ENCODE measurements around the gene TMEM132A. TPM values are rescaled to one million over a fixed set of nuclear protein-coding genes. Genes with fewer than 3 reads are reported as not detected.
A peak's percentile ranks its signal among the peaks of the same experiment; 100 is the strongest.

Gene TMEM132A
- total RNA-seq, 1 experiment from 2014 or later, result 60.7 TPM

DNA sequence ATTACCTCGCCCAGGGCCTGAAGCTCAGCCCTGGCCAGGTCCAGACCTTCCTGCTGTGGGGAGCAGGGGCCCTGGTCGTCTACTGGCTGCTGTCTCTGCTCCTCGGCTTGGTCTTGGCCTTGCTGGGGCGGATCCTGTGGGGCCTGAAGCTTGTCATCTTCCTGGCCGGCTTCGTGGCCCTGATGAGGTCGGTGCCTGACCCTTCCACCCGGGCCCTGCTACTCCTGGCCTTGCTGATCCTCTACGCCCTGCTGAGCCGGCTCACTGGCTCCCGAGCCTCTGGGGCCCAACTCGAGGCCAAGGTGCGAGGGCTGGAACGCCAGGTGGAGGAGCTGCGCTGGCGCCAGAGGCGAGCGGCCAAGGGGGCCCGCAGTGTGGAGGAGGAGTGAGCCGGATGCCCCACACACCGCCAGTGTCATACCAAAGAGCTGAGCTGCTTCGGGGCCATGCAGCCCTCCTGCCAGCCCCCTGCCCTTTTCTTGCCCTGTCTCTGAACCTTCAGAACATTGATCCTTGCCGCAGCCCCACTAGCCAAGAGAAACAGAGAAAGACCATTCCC lies 2.4 kb upstream of the TMEM132A start:
- Histone ChIP-seq H3K4me1 (replicated peaks) (peaks cover 34% of the 10 kb centered on the region), H3K4me3 (no peak overlapping the region), H3K36me3 (peaks cover 52% of the 10 kb centered on the region), H3K9me3 (replicated peaks) (no peaks in the 10 kb centered on the region), H3K27me3 (replicated peaks) (no peaks in the 10 kb centered on the region), H3K27ac (no peak overlapping the region)
- DNase-seq (ENCODE audit: low read depth in 1 of 2, low spot score in 2 of 2), result peak in 1 of 2 experiments; percentile 44

DNA sequence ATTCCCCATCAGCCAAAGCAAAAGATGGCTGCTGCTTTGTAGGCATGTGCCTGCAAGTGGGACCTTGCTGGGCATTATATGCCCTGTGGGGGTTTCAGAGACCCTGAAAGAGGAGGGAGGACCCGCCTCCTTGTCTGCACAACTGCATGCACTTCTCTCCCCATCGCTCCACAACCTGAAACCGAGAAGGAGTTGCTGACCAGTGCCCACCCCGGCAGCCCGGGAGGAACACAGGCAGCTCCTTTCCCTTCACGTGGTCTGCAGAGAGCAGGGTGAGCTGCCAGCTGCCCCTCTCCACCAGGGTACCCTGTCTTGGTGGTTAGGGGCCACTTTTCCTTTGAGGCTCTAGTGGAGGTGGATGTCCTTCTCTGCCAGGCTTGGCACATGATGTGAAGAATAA lies 1.4 kb upstream of the TMEM132A start:
- Histone ChIP-seq H3K9me3 (replicated peaks) (no peaks in the 10 kb centered on the region), H3K4me3 (no peak overlapping the region), H3K27me3 (replicated peaks) (no peaks in the 10 kb centered on the region), H3K4me1 (replicated peaks) (peaks cover 34% of the 10 kb centered on the region), H3K36me3 (peaks cover 52% of the 10 kb centered on the region), H3K27ac (no peak overlapping the region)
- DNase-seq (ENCODE audit: low read depth in 1 of 2, low spot score in 2 of 2), result peak in 1 of 2 experiments; percentile 38

DNA sequence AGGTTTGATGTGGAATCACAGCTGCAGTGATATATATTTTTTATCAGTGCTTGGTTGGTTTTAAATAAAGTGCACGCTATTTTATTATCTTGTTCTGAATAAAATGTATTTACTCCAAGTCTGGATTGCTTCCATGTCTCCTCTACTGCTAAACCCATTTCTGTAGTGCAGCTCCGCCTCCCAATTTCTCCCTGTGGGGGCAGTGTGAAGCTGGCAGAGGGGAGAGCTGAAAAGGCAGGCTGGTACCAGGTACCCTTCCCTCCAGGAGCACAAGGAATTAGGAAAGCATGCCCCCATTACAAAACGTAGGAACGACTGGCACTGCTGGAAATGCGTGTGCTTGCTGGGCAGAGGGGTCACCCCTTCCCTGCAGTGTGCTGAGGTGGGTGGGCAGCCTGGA lies 934 bp upstream of the TMEM132A start:
- no peaks in the 10 kb centered on the region for H3K27me3 ChIP-seq (replicated peaks)
- H3K4me1 ChIP-seq (replicated peaks), result peaks cover 34% of the 10 kb centered on the region
- H3K4me3 ChIP-seq, result no peak overlapping the region
- no peak overlapping the region for H3K27ac ChIP-seq
- DNase-seq (ENCODE audit: low read depth in 1 of 2, low spot score in 2 of 2), result no peak
- no peaks in the 10 kb centered on the region for H3K9me3 ChIP-seq (replicated peaks)
- peaks cover 52% of the 10 kb centered on the region for H3K36me3 ChIP-seq

DNA sequence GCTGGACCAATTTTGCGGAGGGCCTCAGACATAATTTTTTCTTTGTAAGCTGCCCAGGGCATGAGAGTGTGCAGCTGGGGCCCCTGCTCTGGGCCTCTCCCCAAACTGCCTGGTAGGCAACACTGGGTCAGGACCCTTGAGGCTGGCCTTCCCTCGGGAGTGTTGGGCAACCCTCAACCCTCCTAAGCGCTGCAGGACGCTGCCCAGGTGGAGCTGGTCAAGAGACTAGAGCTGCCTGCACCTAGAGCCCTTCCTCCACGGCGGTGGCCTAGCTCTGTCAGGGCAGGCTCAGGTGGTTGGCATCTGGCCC lies 505 bp upstream of the TMEM132A start:
- no peak overlapping the region for H3K27ac ChIP-seq
- no peaks in the 10 kb centered on the region for H3K27me3 ChIP-seq (replicated peaks)
- peaks cover 57% of the 10 kb centered on the region for H3K36me3 ChIP-seq
- H3K9me3 ChIP-seq (replicated peaks), result no peaks in the 10 kb centered on the region
- H3K4me3 ChIP-seq, result peak overlapping the region; percentile 64; the same call in 1 of the 2 replicates
- peaks cover 31% of the 10 kb centered on the region for H3K4me1 ChIP-seq (replicated peaks)
- peak in 1 of 2 experiments; percentile 45 for DNase-seq (ENCODE audit: low read depth in 1 of 2, low spot score in 2 of 2)

DNA sequence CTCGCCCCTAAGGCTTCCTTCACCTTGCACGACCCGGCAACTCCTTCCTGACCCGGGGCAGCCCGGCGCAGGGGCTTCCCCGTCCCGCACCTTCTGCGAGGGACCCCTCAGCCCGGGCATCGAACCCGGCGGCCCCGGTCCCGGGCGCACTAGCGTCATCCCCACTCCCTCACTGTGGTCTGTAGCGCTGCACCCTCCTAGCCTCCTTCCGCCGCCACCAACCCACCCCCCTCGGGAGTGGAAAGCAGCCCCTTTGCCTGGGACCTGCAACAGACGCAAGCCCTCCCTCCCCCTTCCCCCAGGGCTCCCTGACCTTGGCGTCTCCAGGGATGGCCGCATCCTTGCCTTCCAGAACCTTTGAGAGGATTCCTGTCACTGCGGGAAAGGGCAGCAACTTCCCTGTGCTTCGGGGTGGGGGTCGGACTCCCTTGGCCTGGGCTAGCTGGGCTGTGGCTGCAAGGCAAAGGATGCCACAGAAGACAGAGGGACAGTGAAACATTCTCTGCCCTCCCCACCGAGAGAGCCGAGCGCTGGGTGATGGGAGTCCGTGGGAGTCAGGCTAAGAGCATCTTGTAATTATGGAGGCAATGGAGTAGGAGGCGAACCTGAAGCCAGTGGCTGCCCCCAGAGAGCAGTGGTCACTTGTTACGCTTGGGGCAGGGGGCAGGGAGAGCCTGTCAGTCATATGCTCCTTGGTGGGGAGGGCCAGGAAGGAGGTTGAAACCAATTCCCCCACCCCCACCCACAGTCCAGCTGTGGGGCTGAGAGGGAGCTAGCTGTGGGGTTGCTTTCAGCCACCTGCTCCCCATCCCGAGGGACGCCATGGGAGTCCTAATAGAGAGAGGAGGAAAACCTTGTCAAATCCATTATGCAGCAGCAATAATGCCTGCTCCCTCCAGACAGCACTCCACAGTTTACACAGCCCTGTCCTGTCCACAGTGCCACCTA lies 920 bp downstream of the TMEM132A start:
- H3K36me3 ChIP-seq, result peaks cover 48% of the 10 kb centered on the region
- H3K27ac ChIP-seq, result no peak overlapping the region
- H3K9me3 ChIP-seq (replicated peaks), result no peaks in the 10 kb centered on the region
- H3K4me1 ChIP-seq (replicated peaks), result peaks cover 26% of the 10 kb centered on the region
- no peaks in the 10 kb centered on the region for H3K27me3 ChIP-seq (replicated peaks)
- peak overlapping the region; percentile 64 for H3K4me3 ChIP-seq
- peak in 1 of 2 experiments; percentile 59 for DNase-seq (ENCODE audit: low read depth in 1 of 2, low spot score in 2 of 2)

DNA sequence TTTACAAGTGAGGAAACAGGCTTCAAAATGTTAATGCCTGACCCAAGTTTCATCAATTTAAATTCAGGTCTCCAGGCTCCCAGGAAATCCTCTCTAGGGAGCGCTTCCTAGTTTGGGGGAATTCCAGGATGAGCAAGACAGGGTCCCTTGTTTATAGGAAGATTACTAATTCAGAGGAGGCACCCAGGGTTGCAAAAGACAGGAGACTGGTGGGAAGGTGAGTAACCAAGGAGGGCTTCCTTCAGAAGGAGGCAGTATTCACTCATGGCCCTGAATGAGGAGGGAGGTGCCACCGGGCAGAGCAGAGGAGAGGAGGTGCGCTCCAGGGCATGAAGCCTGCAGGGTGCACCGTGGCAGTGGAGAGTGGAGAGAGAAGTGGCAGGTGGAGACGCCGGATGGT lies 1.6 kb downstream of the TMEM132A start:
- DNase-seq (ENCODE audit: low read depth in 1 of 2, low spot score in 2 of 2), result peak; percentile 62 to 69
- no peak overlapping the region for H3K4me3 ChIP-seq
- H3K27ac ChIP-seq, result no peak overlapping the region
- no peaks in the 10 kb centered on the region for H3K9me3 ChIP-seq (replicated peaks)
- peaks cover 26% of the 10 kb centered on the region for H3K4me1 ChIP-seq (replicated peaks)
- H3K36me3 ChIP-seq, result peaks cover 41% of the 10 kb centered on the region
- H3K27me3 ChIP-seq (replicated peaks), result no peaks in the 10 kb centered on the region

DNA sequence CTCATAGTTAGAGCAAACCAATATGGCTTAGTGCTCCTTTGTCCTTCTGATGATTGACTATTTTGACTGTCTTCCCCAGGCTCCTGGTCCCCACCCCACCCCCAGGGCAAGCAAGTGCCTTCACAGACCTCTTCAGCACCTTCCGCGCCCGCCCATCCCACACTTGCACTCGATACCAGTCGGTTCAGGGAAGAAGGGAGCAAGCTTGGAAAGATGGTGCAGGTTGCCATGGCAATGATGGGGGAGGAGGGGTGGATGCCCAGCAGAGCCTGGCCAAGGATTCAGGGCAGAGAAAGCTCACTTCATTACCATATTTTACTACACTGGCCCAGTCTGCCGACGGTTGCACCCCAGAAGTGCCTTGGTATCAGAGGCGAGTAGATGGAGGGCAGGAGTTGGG lies 2.2 kb downstream of the TMEM132A start:
- no peak overlapping the region for H3K4me3 ChIP-seq
- peaks cover 39% of the 10 kb centered on the region for H3K36me3 ChIP-seq
- no peaks in the 10 kb centered on the region for H3K27me3 ChIP-seq (replicated peaks)
- no peaks in the 10 kb centered on the region for H3K9me3 ChIP-seq (replicated peaks)
- DNase-seq (ENCODE audit: low read depth in 1 of 2, low spot score in 2 of 2), result peak in 1 of 2 experiments; percentile 44
- H3K4me1 ChIP-seq (replicated peaks), result peaks cover 26% of the 10 kb centered on the region
- H3K27ac ChIP-seq, result no peak overlapping the region

DNA sequence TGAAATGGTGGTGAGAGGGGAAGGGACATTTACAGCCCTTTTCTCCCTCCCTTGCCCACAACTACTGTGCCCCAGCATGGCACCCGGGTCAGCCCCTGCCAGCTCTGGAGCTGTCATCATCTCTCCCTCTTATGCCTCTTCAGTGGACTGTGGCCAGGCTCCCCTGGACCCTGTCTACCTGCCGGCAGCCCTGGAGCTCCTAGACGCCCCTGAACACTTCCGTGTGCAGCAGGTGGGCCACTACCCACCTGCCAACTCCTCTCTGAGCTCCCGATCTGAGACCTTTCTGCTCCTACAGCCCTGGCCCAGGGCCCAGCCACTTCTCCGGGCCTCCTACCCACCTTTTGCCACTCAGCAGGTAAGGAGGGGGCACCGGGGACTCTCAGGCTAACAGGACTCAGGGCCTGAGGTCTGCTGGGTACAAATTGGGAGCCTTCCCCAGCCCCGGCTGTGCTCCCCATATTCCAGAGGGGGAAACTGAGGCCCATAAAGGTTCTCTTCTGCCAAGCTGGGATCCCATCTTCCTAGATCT lies 2.9 kb downstream of the TMEM132A start:
- DNase-seq (ENCODE audit: low read depth in 1 of 2, low spot score in 2 of 2), result peak in 1 of 2 experiments; percentile 43
- no peaks in the 10 kb centered on the region for H3K27me3 ChIP-seq (replicated peaks)
- peaks cover 39% of the 10 kb centered on the region for H3K36me3 ChIP-seq

DNA sequence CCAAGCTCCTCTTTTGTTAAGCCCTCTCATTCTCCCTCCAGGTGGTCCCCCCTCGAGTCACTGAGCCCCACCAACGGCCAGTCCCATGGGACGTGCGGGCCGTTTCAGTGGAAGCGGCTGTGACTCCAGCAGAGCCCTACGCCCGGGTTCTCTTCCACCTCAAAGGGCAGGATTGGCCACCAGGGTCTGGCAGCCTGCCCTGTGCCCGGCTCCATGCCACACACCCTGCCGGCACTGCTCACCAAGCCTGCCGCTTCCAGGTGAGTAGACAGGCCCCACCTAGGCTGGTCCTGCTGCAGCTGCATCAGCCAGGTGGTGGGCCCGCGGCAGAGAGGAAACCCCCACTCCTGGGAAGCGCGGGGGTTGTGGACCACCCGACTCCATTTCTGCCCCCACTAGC lies 3.3 kb downstream of the TMEM132A start:
- Histone ChIP-seq H3K27me3 (replicated peaks) (no peaks in the 10 kb centered on the region), H3K4me1 (replicated peaks) (peaks cover 26% of the 10 kb centered on the region), H3K4me3 (no peak overlapping the region), H3K27ac (no peak overlapping the region), H3K36me3 (peaks cover 36% of the 10 kb centered on the region), H3K9me3 (replicated peaks) (no peaks in the 10 kb centered on the region)
- DNase-seq (ENCODE audit: low read depth in 1 of 2, low spot score in 2 of 2), result peak in 1 of 2 experiments; percentile 44

More for the DNA sequence above, 2.9 kb downstream of the TMEM132A start:
- Histone ChIP-seq H3K4me3 (no peak overlapping the region), H3K4me1 (replicated peaks) (peaks cover 26% of the 10 kb centered on the region), H3K27ac (no peak overlapping the region), H3K9me3 (replicated peaks) (no peaks in the 10 kb centered on the region)

DNA sequence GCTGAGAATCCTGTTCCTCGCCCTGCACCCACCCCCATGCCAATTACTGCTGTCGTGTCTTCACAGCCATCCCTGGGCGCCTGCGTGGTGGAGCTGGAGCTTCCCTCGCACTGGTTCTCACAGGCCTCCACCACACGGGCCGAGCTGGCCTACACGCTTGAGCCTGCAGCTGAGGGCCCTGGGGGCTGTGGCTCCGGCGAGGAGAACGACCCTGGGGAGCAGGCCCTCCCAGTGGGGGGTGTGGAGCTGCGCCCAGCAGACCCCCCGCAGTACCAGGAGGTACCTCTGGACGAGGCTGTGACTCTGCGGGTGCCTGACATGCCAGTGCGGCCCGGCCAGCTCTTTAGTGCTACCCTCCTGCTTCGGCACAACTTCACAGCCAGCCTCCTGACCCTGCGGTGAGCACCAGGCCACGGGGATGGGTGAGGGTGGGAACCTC lies 4.3 kb downstream of the TMEM132A start:
- Histone ChIP-seq H3K36me3 (peaks cover 28% of the 10 kb centered on the region), H3K4me1 (replicated peaks) (peaks cover 26% of the 10 kb centered on the region), H3K9me3 (replicated peaks) (no peaks in the 10 kb centered on the region), H3K27ac (no peak overlapping the region), H3K4me3 (no peak overlapping the region), H3K27me3 (replicated peaks) (no peaks in the 10 kb centered on the region)
- DNase-seq (ENCODE audit: low read depth in 1 of 2, low spot score in 2 of 2), result peak in 1 of 2 experiments; percentile 43

DNA sequence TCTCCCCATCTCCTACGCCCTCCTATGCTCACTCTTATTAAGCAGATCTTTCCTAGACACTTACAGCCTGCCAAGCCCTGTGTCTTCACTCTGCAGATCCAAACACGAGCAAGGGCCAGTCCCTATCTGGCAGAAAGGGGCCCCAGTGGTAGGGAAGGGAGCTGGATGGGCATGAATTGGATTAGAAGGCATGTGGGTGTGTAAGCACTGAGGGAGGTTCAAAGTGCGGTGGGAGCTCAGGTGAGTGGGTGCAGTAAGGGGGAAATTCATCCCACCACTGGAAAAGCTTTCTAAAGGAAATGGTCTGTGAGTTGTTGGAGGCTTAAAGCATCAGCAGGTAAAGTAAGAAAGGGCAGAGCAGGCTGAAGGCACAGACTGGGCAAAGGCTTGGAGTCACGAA lies 5.5 kb downstream of the TMEM132A start:
- Histone ChIP-seq H3K27ac (no peak overlapping the region), H3K4me1 (replicated peaks) (peaks cover 14% of the 10 kb centered on the region), H3K9me3 (replicated peaks) (no peaks in the 10 kb centered on the region), H3K27me3 (replicated peaks) (no peaks in the 10 kb centered on the region), H3K36me3 (peaks cover 26% of the 10 kb centered on the region), H3K4me3 (no peak overlapping the region)
- peak in 1 of 2 experiments; percentile 42 for DNase-seq (ENCODE audit: low read depth in 1 of 2, low spot score in 2 of 2)

DNA sequence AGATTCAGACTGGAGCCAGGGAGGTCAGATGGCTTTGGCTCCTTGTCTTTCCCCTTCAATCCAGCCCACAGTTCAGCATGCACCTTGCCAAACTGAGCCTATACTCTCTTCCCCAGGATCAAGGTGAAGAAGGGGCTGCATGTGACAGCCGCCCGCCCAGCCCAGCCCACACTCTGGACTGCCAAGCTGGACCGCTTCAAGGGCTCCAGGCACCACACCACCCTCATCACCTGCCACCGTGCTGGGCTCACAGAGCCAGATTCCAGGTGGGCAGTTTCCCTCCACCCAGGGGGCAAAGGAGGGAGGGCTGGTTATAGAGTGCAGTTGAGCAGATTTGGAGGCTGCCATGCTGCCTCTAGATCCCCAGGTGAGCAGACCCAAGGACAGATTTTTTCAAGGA lies 6.1 kb downstream of the TMEM132A start:
- H3K27me3 ChIP-seq (replicated peaks), result no peaks in the 10 kb centered on the region
- no peak overlapping the region for H3K4me3 ChIP-seq
- peaks cover 8% of the 10 kb centered on the region for H3K4me1 ChIP-seq (replicated peaks)
- H3K36me3 ChIP-seq, result peaks cover 26% of the 10 kb centered on the region
- peak in 1 of 2 experiments; percentile 41 for DNase-seq (ENCODE audit: low read depth in 1 of 2, low spot score in 2 of 2)
- no peaks in the 10 kb centered on the region for H3K9me3 ChIP-seq (replicated peaks)
- H3K27ac ChIP-seq, result no peak overlapping the region

DNA sequence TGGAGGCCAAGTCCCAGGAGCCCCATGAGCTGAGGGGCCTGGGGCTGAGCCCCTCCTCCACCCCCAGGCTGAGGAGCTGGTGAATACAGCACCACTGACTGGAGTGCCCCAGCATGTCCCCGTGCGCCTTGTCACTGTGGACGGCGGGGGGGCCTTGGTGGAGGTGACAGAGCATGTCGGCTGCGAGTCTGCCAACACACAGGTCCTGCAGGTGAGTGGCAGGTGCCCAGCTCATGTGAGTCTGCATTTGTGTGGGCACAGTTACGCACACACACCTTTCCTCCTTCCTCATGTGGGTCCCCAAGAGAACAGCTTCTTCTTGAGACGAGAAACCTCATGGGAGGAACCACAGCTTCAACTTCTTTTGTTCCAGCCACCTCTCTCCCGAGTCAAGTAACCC lies 7.7 kb downstream of the TMEM132A start:
- Histone ChIP-seq H3K27me3 (replicated peaks) (no peaks in the 10 kb centered on the region), H3K9me3 (replicated peaks) (no peaks in the 10 kb centered on the region), H3K27ac (no peak overlapping the region), H3K36me3 (peaks cover 40% of the 10 kb centered on the region), H3K4me3 (no peak overlapping the region), H3K4me1 (replicated peaks) (no peaks in the 10 kb centered on the region)
- peak in 1 of 2 experiments; percentile 46 for DNase-seq (ENCODE audit: low read depth in 1 of 2, low spot score in 2 of 2)
